Choroid plexus epithelial cell (primary cell): ENCODE measurements around the gene RETSAT.

Experiments used
- DNase-seq: peaks from one replicate; pipeline ENCODE4 v3.0.0-alpha.2; 2010; ENCODE audit warnings: low read depth
- H3K4me3 ChIP-seq: 2 replicates; pipeline ENCODE4 v1.5.1; 2011; ENCODE audit warnings: low read depth, mild to moderate bottlenecking, control low read depth, low read length, moderate library complexity
- TF ChIP-seq, protein P1 (sequence below): conservative IDR thresholded peaks from 2 replicates; pipeline ENCODE4 v1.5.1; 2011; ENCODE audit warnings: low read depth, mild to moderate bottlenecking, control low read depth, inconsistent platforms, low read length, moderate library complexity

The RETSAT gene

DNA sequence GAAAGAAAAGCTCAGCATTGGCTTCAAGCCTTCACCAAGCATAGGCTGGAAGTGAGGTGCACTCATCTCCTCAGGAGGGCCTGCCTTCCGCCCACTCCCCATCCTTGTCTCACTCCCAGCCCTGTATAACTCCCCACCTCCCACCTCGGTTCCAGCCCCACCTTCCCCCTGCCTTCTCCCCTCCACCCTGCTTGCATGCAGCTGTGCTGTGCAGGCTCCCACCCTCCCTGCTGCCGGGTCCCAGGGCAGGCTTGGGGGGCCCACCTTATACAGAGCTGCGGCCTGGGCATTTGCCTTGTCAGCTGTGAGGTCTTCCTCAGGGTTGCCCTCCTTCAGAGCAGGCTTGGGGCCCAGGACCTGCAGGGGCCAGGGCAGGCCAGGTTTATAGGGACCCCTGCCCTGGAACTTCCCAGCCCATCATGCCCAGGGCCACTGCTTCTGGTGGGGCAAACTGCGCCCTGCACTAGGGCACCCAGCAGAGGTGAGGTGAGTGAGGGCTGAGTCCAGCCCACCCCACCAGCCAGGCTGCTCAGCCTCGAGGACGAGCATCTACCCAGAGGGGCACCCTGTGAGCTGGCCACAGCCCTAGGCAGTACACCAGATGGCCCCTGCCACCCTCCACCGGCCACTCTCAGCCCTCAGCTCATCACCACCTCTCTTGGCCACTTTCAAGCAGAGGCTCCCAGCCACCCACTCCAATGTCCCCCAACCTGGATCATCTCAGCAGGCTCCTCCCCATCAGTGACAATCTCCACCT is 44.3 kb upstream of the RETSAT start:
- TF ChIP-seq, protein P1, sequence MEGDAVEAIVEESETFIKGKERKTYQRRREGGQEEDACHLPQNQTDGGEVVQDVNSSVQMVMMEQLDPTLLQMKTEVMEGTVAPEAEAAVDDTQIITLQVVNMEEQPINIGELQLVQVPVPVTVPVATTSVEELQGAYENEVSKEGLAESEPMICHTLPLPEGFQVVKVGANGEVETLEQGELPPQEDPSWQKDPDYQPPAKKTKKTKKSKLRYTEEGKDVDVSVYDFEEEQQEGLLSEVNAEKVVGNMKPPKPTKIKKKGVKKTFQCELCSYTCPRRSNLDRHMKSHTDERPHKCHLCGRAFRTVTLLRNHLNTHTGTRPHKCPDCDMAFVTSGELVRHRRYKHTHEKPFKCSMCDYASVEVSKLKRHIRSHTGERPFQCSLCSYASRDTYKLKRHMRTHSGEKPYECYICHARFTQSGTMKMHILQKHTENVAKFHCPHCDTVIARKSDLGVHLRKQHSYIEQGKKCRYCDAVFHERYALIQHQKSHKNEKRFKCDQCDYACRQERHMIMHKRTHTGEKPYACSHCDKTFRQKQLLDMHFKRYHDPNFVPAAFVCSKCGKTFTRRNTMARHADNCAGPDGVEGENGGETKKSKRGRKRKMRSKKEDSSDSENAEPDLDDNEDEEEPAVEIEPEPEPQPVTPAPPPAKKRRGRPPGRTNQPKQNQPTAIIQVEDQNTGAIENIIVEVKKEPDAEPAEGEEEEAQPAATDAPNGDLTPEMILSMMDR: no peak
- no peak overlapping the region for H3K4me3 ChIP-seq
- no peak for DNase-seq

DNA sequence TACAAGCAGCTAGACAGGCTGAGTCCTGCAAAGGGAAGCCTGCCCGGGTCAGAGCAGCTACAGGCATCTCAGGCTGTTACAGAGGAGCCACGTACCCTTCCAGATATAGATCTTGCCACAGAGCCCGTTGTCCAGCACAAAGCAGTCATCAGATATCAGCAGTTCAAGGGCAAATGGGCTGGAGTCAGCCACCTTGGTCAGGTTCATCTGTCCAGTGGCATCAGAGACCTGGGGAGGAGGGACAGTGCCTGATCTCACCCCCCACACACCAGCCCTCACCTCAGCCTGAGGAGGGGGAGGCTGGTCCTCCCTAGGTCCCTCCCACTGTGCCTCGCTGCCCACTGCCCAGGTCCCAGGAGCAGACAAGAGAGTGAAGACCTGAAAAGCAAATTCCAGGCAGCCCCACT is 43.6 kb upstream of the RETSAT start:
- no peak for DNase-seq
- H3K4me3 ChIP-seq: no peak overlapping the region
- TF ChIP-seq, protein P1: no peak

DNA sequence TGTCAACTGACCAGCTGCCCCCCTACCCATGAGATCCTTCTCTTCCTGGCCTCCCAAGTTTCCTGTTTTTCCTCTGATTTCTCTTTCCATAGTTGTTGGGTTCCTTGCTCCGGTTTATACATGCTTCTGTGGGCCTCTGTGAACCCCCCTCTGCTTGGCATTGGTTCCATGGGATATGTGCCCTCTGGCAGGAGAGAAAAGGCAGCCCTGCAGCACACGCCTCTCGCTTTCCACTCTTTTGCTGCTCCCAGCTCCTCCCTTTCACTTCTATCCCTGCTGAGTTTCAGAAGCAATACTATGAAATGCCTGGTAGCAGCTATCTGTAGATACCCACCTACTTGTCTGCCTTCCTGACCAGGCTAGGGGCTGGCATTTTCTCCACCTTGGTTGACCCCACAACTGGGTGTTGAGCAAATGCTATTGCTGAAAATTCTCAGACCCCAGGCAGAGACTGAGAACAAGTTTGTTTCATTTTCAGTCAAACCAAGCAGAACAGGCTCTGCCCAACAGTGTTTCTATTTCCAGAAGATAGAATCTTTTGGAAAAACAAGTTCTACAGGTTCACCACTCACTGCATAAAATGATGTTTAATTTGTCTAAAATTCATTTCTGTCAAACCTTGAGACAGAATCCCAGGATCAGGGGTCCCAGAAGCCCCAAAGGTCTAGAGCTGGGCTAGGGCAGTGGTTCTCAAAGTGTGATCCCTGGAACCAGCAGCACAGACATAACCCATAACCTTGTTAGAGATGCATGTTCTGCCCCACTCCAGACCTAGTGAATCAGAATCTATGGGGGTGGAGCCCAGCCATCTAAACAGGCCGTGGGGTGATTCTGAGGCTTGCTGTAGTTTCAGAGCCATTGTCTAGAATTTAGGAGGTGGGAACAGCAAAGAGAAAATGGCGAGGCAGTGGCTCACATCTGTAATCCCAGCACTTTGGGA is 42.5 kb upstream of the RETSAT start:
- TF ChIP-seq, protein P1: no peak
- DNase-seq: no peak
- no peak overlapping the region for H3K4me3 ChIP-seq

DNA sequence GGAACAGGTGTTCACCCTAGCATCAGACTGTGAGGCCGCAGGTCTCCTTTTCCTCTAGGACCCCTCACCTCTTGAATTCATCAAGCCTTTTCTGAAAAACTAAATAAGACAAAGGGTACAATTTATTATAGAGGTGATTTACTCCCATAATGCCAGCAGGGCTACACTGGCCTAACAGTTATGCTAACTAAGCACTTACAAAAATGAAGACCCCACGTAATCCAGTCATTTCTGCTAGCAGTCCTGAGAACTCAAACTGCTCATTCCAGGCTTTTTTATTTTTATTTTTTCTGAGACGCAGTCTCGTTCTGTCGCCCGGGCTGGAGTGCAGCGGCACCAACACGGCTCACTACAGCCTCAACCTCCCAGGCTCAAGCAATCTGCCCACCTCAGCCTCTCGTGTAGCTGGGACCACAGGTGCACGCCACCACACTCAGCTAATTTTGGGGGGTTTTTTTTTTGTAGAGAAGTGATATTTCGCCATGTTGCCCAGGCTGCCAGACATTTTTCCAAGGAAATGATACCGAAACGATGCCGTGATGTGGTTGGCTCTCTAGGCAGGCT is 41.7 kb upstream of the RETSAT start:
- TF ChIP-seq, protein P1: no peak
- H3K4me3 ChIP-seq: no peak overlapping the region
- no peak for DNase-seq

DNA sequence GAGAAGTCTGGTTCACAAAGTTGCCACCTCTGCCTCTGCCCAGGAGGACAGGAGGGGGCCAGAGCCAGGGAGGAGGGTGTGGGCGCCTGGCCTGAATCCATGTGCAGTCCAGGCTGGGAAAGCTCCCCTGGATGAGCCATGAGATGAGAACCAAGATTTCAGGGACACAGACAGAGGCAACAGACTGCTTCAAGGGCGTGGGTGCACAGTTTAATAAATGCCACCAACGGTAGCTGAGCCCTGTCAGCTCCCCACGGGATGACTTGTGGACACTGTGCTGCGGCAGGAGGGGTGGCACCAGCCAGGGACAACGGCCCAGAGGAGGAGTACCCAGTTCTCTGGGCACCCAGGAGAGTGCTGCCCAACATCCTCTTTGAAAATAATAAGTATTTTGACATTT is 40.6 kb upstream of the RETSAT start:
- no peak overlapping the region for H3K4me3 ChIP-seq
- DNase-seq: no peak
- TF ChIP-seq, protein P1: no peak

DNA sequence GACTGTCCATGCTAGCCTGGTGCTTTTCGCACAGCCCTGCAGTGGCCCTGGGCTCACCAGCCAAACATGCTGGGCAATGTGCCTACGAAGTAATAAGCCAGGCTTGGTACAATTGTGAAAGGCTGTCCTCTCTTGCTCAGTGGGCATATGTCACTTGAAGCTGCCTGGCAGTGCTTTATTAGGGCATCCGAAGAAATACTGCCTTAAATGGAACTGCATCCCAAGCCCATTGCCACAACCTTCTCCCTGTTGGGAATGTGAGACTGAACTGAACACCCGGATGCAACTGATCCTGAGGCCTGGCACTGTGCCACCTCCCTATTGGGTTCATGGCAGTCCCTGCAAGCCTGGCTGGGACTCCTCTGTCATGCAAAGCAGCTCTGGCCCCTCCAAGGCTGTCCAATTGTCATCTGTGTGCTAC is 39.9 kb upstream of the RETSAT start:
- DNase-seq: no peak
- TF ChIP-seq, protein P1: no peak
- H3K4me3 ChIP-seq: no peak overlapping the region
